ENCODE measurements around the gene HOXC10.
A peak's percentile ranks its signal among the peaks of the same experiment; 100 is the strongest.

Gene HOXC10

DNA sequence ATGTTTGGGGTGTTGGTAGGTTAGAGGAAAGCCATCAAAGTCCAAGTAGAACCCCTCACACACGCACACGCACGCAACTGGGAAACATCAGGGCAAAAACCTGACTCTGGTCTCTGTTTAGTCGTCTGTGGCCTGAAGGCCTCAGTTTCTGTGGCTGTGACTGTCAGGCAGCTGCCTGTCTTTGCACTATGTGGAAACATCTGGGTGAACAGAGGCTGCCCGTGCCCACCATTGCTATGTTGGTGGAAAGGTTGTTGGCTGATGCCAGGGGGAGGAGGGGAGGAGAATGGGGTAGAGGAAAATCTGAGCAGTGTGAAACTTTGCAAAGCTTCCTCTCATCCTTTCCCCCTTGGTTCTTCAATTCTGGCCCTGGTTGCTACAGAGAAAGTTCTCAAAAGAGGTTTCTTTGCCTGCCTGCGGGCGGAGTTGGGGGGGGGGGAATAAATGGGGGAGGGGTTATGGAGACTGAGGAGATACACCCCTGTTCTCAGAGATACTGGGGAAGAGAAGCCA, 7.5 kb downstream of the HOXC10 start:
- no peak for ATAC-seq

DNA sequence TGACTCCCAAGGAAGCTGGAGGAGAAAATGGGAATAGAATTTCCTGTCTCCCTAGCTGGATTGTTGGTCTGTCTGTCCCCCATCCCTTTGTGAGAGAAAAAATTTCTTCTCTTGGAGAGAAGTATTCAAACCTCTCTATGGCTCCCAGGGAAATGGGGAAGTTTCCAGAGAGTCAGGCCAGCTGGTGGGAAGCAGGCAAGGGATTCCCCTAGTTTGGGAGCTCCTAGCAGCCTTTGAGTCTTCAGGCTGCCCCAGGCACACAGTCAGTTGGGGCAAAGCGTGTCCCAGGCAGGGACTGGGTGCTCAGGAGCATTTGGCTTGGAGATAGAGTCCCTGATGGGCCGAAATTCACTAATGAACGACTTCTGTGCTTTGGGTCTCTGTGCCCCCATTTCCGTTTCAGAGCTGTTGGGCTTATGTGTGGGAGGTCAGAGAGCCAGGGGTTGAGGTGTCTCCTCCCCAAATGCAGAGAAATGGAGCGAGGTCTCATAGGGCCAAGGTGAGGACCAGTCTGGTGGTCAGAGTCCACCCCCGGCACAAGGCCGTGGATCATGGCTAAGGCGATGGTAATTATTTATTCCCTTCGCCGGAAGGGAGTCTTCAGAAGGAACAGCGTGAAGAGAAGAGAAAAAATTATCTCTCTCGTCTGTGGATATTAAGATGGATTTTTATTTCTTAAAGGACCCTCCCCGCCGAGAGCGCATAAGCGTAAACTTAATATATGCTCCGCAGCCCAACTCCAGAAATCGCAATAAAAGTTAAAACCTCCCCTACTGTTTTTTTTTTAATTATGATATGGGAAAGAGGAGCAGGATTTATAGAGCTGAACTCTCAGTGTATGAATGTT, 8.4 kb downstream of the HOXC10 start:
- no peak for ATAC-seq

DNA sequence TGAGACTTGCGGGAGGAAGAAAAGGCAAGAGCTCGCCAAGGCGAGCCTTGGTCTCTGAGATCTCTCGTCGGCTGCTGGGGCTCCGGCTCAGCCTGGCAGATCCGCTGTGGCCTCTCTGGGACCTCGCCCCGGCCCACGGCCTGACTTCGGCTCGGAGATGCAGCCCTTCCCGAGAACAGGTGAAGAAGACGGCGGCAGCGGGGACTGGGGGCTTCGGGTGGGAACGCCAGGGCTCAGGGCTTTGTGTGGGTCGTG, 9.0 kb downstream of the HOXC10 start:
- ATAC-seq: no peak

GRCh38 chr12:53994264-53995001, 9.5 kb downstream of the HOXC10 start:
- no peak for ATAC-seq

GRCh38 chr12:53995002-53995377, 10.0 kb downstream of the HOXC10 start:
- peak in 1 of 2 donors; percentile 15 for ATAC-seq

DNA sequence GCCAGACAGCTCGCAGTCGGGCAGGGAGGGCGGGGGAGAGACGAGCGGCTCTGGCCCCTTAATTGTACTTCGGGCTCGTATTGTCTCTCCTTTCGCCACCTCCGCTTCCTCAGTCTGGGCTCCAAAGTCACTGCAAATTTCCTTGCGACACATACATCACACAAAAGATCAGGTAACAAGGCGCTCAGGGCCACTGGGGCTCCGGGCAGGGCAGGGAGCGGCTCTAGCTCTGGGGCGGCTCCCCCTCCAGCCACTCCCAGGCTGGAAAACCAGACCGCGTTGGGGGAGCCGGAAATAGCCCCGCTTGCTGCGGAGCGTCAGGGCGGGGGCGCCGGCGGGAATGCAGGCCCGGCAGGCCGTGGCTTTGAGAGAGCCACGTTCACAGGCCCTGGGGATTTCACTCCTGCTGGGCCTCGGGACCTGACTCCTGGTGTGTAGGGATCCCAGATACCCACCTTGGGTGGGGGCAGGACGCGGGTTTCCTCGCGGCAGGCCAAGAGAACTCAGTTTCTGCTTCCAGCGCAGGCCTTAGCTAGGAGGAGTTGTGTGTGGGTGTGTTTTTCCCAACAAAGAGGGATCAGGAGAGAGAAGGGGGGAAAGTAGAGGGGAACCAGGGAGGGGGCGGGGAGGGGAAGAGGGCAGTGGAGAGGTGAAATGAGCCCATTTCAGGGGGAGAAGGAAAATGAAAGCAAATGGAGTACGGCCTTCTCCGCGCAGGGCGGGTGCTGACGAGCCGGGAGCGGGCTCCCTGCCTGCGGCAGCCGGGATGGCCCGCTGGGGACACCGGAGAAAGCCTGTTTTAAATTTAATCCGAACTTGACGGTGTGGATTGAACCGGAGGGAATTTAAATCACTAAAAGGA, 10.7 kb downstream of the HOXC10 start:
- ATAC-seq: peak in 1 of 2 donors; percentile 57

- ATAC-seq: no peak
Observed at GRCh38 chr12:53996240-53997203, 11.6 kb downstream of the HOXC10 start.

DNA sequence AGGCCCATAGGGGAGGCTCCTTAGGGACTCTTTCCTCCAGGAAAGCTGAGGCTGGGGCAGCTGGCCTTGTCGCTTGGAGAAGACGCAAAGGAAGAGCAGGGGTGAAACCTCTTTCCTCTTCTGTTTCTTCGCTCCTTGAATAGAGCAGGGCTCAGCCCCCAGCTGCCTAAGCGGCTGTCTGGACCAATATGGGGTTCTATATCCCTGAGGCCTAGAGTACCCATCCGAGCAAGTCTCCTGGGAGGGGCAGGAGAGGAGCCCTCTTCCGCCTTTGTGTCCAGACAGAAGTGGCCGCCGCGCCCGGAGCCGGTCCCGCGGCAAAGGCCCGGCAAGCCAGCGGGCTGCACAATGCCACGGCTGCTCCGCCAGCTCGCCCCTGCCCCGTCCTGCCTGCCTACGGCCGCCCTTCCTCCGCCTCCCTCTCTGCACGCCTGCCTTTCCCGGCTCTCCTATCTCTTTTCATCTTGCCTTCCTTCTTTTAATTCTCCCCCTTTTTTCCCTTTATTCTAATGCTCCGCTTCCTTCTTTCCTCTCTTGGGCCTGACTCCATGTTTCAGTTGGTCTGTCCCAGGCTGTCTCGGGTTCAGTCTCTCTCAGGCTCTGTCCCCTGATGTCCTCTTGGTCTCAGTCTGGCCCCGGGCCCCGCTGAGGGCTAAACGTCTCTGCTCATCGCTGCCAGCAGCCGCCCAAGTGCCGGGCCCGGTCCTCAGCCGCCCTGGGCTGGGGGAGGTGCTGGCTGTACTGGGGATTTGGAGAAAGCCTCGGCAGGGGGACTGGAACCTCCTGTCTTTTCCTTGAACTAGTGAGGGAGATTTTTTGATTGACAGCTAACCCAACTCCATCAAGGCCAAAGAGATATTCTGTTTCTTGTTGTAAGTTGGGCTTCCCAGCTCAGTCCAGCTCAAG, 12.5 kb downstream of the HOXC10 start:
- ATAC-seq: no peak

- no peak for ATAC-seq
Observed at GRCh38 chr12:53998110-53998899, 13.4 kb downstream of the HOXC10 start.

- no peak for ATAC-seq
Observed at GRCh38 chr12:53998900-53999236, 13.9 kb downstream of the HOXC10 start.

GRCh38 chr12:53999559-54000115, 14.7 kb downstream of the HOXC10 start:
- no peak for ATAC-seq

DNA sequence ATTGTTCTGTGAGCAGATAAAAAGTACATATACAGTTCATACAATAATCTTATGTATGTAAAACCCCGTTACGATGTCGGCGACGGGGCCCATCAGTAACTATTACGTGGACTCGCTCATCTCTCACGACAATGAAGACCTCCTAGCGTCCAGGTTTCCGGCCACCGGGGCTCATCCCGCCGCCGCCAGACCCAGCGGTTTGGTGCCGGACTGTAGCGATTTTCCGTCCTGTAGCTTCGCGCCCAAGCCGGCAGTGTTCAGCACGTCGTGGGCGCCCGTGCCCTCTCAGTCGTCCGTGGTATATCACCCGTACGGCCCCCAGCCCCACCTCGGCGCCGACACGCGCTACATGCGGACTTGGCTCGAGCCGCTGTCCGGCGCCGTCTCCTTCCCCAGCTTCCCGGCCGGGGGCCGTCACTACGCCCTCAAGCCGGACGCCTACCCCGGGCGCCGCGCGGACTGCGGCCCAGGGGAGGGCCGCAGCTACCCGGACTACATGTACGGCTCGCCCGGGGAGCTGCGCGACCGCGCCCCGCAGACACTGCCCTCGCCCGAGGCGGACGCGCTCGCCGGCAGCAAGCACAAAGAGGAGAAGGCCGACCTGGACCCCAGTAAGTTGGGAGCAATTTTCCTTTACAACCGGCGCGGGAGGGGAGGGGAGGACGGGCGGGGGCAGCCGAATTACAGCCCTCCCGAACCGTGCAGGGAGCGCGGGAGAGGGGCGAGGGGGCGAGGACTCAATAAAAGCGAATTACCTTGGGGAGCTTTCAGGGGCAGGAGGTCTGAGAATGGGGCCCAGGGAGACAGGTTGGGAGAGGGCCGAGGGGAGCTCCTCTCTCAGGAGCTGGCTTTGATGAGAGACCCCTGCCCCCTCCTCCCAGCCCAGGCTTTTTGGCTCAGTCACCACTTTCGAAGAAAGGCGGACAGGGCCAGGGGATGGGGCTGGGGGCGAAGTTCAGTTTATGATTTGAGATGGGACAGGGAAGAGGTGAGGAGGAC, 15.5 kb downstream of the HOXC10 start, which contains the start of gene HOXC9:
TSS of gene HOXC9 (plus strand) at position 46 of the 999 bp plus-strand sequence. CDS start at position 74, 28 bp downstream.
- no peak for ATAC-seq

GRCh38 chr12:54001283-54002187, 16.6 kb downstream of the HOXC10 start:
- no peak for ATAC-seq

DNA sequence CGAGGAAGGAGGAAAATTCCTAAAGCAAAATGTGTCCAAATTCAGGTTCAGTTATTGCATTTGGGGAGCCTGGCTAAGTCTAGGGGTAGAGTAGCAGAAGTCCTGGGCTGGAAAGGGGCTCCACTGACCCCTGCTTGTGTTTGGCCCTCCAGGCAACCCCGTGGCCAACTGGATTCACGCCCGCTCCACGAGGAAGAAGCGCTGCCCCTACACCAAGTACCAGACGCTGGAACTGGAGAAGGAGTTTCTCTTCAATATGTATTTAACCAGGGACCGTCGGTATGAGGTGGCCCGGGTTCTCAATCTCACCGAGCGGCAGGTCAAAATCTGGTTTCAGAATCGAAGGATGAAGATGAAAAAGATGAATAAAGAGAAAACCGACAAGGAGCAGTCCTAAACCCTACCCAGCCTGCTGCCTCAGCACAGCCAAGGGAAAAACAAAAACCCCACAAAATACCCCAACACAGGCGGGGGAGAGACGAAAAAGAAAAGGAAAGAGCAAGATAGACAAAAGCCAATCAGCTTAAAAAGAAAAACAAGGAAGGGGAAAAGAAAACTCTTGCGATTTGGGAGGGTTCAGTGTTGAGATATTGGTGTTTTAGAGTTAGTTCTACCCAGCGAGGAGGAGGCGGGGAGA, 17.4 kb downstream of the HOXC10 start:
- no peak for ATAC-seq

- ATAC-seq: no peak
Observed at GRCh38 chr12:54002915-54003389, 18.0 kb downstream of the HOXC10 start.

DNA sequence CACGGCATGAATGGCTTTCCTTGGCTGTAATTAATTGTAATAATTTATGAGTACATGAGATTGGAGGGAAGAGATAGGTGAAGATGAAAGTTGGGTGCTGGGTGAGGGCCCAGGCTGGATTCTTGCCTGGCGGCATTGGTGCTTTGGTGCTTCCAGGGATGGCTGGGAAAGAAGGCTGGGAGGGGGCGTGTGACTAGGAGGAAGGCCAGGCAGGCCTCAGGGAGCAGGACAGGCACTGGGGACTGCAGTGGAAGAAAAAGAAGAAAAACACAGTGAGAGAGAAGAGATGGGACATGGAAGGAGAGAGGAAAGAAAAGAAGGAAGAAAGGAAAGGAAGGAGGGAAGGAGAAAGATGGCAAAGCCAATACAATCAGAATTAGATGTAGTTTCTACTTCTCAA, 18.7 kb downstream of the HOXC10 start:
- no peak for ATAC-seq
